ENCODE data around the gene C11orf65. TPM values are rescaled to one million over a fixed set of nuclear protein-coding genes. Genes with fewer than 3 reads are reported as not detected.

The C11orf65 gene
- total RNA-seq, 4 donors from 2014 or later = 0.19 to 1.3 (median 0.30) TPM; not detected in 1

DNA sequence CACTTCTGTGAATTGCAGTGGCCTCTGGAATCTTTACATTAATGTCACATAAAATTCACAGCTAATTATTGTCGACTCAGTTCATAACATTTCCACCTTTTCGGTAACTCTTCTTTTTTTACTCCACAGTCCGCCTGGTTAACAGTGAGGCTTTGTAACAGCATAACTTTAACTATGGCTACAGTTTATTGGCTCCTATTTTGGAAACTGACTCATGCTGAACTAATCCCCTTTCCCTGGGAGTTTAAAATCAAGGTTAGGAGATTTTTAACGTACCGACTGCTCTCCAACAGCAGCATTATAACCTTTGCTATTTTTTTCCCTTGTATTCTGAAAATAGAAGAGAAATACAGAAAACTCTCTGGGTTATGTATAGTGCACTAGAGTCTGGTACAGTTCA lies 34.1 kb upstream of the C11orf65 start:
- no peak overlapping the region for H3K4me3 ChIP-seq (ENCODE audit: low read depth, poor library complexity, severe bottlenecking)
- WGBS, 2 donors = 63 to 65% methylated on average over 5 of the region's 5 CpGs
- intact Hi-C loops (cut with DNase I; ENCODE audit: low total_unique reads) = no loop called here
- TF ChIP-seq, protein P1, sequence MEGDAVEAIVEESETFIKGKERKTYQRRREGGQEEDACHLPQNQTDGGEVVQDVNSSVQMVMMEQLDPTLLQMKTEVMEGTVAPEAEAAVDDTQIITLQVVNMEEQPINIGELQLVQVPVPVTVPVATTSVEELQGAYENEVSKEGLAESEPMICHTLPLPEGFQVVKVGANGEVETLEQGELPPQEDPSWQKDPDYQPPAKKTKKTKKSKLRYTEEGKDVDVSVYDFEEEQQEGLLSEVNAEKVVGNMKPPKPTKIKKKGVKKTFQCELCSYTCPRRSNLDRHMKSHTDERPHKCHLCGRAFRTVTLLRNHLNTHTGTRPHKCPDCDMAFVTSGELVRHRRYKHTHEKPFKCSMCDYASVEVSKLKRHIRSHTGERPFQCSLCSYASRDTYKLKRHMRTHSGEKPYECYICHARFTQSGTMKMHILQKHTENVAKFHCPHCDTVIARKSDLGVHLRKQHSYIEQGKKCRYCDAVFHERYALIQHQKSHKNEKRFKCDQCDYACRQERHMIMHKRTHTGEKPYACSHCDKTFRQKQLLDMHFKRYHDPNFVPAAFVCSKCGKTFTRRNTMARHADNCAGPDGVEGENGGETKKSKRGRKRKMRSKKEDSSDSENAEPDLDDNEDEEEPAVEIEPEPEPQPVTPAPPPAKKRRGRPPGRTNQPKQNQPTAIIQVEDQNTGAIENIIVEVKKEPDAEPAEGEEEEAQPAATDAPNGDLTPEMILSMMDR (IDR thresholded peaks at IDR 0.05) = no peak
- TF ChIP-seq POLR2A (IDR thresholded peaks at IDR 0.05) = no peak
- no peak for DNase-seq (ENCODE audit: low spot score in 2 of 2)

DNA sequence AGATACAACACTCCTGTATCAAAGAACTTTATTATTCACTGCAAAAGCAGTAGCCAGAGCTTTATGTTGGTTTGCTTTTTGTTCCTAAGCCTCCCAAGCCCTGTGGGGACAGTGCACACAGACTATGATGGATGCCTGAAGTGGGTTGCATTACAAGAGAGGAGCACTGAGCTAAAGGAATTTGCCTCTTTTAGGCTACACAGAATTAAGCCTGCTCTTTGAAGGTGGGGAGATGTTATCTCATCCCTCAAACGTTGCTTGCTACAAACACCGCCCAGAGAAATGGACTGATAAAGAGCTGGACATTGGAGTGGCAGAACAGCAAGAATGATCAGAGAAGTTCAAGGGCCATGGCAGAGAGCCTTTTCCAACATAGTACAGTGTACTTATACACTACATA lies 33.4 kb upstream of the C11orf65 start:
- TF ChIP-seq, protein P1 (IDR thresholded peaks at IDR 0.05) = no peak
- no peak for TF ChIP-seq POLR2A (IDR thresholded peaks at IDR 0.05)
- no peak for DNase-seq (ENCODE audit: low spot score in 2 of 2)
- WGBS, 2 donors = 31 to 50% methylated on average over 2 of the region's 2 CpGs
- intact Hi-C loops (cut with DNase I; ENCODE audit: low total_unique reads) = no loop called here
- no peak overlapping the region for H3K4me3 ChIP-seq (ENCODE audit: low read depth, poor library complexity, severe bottlenecking)

DNA sequence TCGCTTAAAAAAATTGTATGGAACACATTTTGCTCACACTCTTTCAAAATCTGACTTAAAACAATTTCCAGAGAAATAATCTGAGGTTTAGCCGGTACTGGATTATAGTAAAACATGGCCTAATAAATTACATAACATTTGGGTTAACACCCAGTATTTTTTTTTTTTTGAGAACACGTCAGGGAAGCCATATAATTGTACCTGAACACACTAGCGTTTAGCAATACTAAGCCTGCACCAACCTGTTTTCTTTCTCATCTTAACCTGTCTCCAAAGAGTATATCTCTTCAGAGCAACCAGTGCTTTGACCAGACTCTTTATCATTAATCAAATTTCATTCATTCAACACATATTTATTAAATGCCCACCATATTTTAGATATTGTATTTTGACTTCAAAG lies 32.8 kb upstream of the C11orf65 start:
- intact Hi-C loops (cut with DNase I; ENCODE audit: low total_unique reads) = no loop called here
- WGBS, 2 donors = 52 to 58% methylated on average over 4 of the region's 4 CpGs
- DNase-seq (ENCODE audit: low spot score in 2 of 2) = no peak
- TF ChIP-seq, protein P1 (IDR thresholded peaks at IDR 0.05) = no peak
- no peak for TF ChIP-seq POLR2A (IDR thresholded peaks at IDR 0.05)
- H3K4me3 ChIP-seq (ENCODE audit: low read depth, poor library complexity, severe bottlenecking) = no peak overlapping the region

DNA sequence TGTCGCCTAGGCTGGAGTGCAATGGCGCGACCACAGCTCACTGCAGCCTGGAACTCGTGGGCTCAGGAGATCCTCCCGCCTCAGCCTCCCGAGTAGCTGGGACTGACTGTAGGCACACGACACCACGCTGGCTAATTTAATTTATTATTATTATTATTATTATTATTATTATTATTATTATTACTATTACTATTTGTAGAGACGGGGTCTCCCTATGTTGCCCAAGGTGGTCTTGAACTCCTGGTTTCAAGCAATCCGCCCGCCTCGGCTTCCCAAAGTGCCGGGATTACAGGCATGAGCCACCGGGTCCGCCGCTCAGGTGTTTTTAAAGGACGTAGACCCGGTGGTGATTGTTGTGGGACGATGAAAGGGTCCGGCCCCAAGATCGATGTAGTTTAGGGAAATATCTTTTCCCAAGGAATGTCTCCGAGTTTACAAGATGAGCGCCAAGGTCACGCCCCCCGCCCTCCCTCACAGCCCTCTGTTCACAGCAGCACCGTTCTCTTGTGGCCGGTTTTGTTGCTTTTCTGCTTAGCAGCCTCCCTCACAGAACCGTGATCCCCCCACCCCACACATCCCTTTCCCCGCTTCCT lies 31.6 kb upstream of the C11orf65 start:
- WGBS, 2 donors = 76 to 78% methylated on average over 29 of the region's 29 CpGs
- intact Hi-C loops (cut with DNase I; ENCODE audit: low total_unique reads) = no loop called here
- TF ChIP-seq, protein P1 (IDR thresholded peaks at IDR 0.05) = no peak
- no peak for TF ChIP-seq POLR2A (IDR thresholded peaks at IDR 0.05)
- peak overlapping the region; percentile 57 for H3K4me3 ChIP-seq (ENCODE audit: low read depth, poor library complexity, severe bottlenecking)
- no peak for DNase-seq (ENCODE audit: low spot score in 2 of 2)

DNA sequence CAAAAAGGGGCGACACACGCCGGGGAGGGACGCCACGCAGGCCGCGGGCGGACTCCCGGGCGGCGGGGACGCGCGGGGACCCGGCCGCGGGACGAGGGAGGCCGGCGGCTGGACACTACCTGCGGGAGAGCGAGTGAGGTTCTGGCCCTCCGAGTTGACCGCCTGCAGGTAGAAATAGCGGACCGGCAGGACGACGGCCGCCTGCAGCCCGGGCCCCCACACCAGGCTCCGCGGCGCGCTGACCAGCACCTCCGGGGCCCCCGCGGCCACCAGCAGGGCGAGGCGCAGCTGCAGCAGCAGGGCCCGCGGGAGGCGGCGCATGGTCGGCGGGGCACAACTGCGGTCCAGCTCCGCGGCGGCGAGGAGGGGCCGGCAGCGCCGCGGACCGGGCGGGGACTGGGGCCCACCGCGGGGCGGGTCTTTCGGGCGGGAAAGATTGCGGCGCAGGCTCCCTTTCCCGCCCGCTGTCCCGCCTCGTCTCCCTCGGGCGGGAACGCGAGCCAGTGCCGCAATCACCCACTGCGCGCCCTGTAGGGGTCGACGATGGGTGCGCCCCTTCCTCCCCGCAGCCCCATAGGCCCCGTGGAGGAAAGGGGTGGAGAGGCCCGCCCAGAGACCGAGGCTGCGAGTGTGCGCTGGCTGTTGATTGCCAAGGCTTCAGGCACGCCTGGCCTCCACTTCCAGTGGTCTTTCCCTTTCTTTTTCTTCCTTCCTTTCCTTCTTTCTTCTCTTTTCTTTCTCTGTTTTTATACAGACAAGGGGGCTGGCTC lies 30.9 kb upstream of the C11orf65 start, which contains the start of gene POGLUT3:
POGLUT3 (minus strand) TSS at position 339 of the 770 bp plus-strand sequence; CDS start at position 321, 18 bp downstream.
- 1% methylated on average over 38 to 47 of the region's 84 CpGs for WGBS, 2 donors

More for the DNA sequence above, 30.9 kb upstream of the C11orf65 start, which contains the start of gene POGLUT3:
- TF ChIP-seq, protein P1 (IDR thresholded peaks at IDR 0.05) = no peak
- TF ChIP-seq POLR2A (IDR thresholded peaks at IDR 0.05) = no peak
- peak within 1 kb of the TSS; percentile 57 for H3K4me3 ChIP-seq (ENCODE audit: low read depth, poor library complexity, severe bottlenecking)
- peak; percentile 32 to 88 for DNase-seq (ENCODE audit: low spot score in 2 of 2)
- intact Hi-C loops (cut with DNase I; ENCODE audit: low total_unique reads) = no loop called here
